H9 (cell line): Measurements from ENCODE around the gene CTNNA3. TPM values are rescaled to one million over a fixed set of nuclear protein-coding genes. Genes with fewer than 3 reads are reported as not detected.

Experiments
- DNase-seq: peaks from one replicate; pipeline ENCODE4 v3.0.0-alpha.2; 2017
- H2AFZ ChIP-seq: one replicate; pipeline ENCODE4 v1.6.1; 2013; ENCODE audit warnings: mild to moderate bottlenecking, low read length, control low read depth, moderate library complexity
- H2AK5ac ChIP-seq: 2 replicates; pipeline ENCODE4 v1.6.1; 2013; ENCODE audit warnings: low read length, control low read depth, mixed read lengths; ENCODE audit not compliant: insufficient read length
- H2BK120ac ChIP-seq: one replicate; pipeline ENCODE4 v1.6.1; 2013; ENCODE audit warnings: low read depth, mild to moderate bottlenecking, low read length, control low read depth, inconsistent platforms; ENCODE audit not compliant: poor library complexity, severe bottlenecking
- H2BK12ac ChIP-seq: 2 replicates; pipeline ENCODE4 v1.6.1; 2013; ENCODE audit warnings: low read length, control low read depth, mixed read lengths, low read depth; ENCODE audit not compliant: insufficient read length
- H2BK15ac ChIP-seq: 2 replicates; pipeline ENCODE4 v1.6.1; 2013; ENCODE audit warnings: low read depth, low read length, control low read depth
- H2BK20ac ChIP-seq: one replicate; pipeline ENCODE4 v1.6.1; 2013; ENCODE audit warnings: low read depth, mild to moderate bottlenecking, low read length, control low read depth, inconsistent platforms; ENCODE audit not compliant: poor library complexity, severe bottlenecking
- H2BK5ac ChIP-seq: 2 replicates; pipeline ENCODE4 v1.6.1; 2013; ENCODE audit warnings: low read length, control low read depth, mixed read lengths; ENCODE audit not compliant: insufficient read length
- H3K14ac ChIP-seq: 2 replicates; pipeline ENCODE4 v1.6.1; 2013; ENCODE audit warnings: low read length, control low read depth; ENCODE audit not compliant: insufficient read depth
- H3K18ac ChIP-seq: 2 replicates; pipeline ENCODE4 v1.6.1; 2013; ENCODE audit warnings: low read depth, mild to moderate bottlenecking, mixed read lengths, low read length, control low read depth; ENCODE audit not compliant: insufficient read length
- H3K23ac ChIP-seq: 2 replicates; pipeline ENCODE4 v1.6.1; 2013; ENCODE audit warnings: low read length, control low read depth, mixed read lengths, low read depth; ENCODE audit not compliant: insufficient read length
- H3K23me2 ChIP-seq: 2 replicates; pipeline ENCODE4 v1.6.1; 2013; ENCODE audit warnings: low read depth, mild to moderate bottlenecking, mixed read lengths, low read length, control low read depth; ENCODE audit not compliant: insufficient read length, poor library complexity, severe bottlenecking
- H3K27ac ChIP-seq: 2 replicates; pipeline ENCODE4 v1.5.1; 2013; ENCODE audit warnings: low read length, control low read depth, mixed read lengths, low read depth; ENCODE audit not compliant: insufficient read length
- H3K27me3 ChIP-seq: 2 replicates; pipeline ENCODE4 v1.6.1; 2013; ENCODE audit warnings: low read length, control low read depth, inconsistent platforms; ENCODE audit not compliant: insufficient read depth
- H3K4ac ChIP-seq: 2 replicates; pipeline ENCODE4 v1.6.1; 2013; ENCODE audit warnings: low read depth, mild to moderate bottlenecking, control low read depth, inconsistent platforms, low read length, moderate library complexity
- H3K4me1 ChIP-seq: 2 replicates; pipeline ENCODE4 v1.6.1; 2013; ENCODE audit warnings: low read length, control low read depth, inconsistent platforms; ENCODE audit not compliant: insufficient read depth
- H3K4me2 ChIP-seq: 2 replicates; pipeline ENCODE4 v1.6.1; 2013; ENCODE audit warnings: low read length, control low read depth, mixed read lengths; ENCODE audit not compliant: insufficient read length, insufficient read depth
- H3K56ac ChIP-seq: 2 replicates; pipeline ENCODE4 v1.6.1; 2013; ENCODE audit warnings: low read depth, mild to moderate bottlenecking, mixed read lengths, low read length, control low read depth; ENCODE audit not compliant: insufficient read length
- H3K79me1 ChIP-seq: 2 replicates; pipeline ENCODE4 v1.6.1; 2013; ENCODE audit warnings: low read depth, mild to moderate bottlenecking, moderate library complexity, low read length, control low read depth, inconsistent platforms; ENCODE audit not compliant: insufficient read depth, poor library complexity, severe bottlenecking
- H3K79me2 ChIP-seq: 2 replicates; pipeline ENCODE4 v1.6.1; 2013; ENCODE audit warnings: low read length, control low read depth, inconsistent platforms; ENCODE audit not compliant: insufficient read depth
- H3K9ac ChIP-seq: 2 replicates; pipeline ENCODE4 v1.6.1; 2013; ENCODE audit warnings: low read length, control low read depth, mixed read lengths; ENCODE audit not compliant: insufficient read length; ENCODE audit errors: extremely low read depth
- H3K9me3 ChIP-seq: one replicate; pipeline ENCODE4 v1.6.1; 2013; ENCODE audit warnings: low read depth, low read length, inconsistent platforms; ENCODE audit not compliant: control insufficient read depth
- H3T11ph ChIP-seq: one replicate; pipeline ENCODE4 v1.6.1; 2013; ENCODE audit warnings: mild to moderate bottlenecking, low read length, control low read depth, inconsistent platforms
- H4K20me1 ChIP-seq: one replicate; pipeline ENCODE4 v1.6.1; 2013; ENCODE audit not compliant: control insufficient read depth, insufficient read length, insufficient read depth
- H4K5ac ChIP-seq: 2 replicates; pipeline ENCODE4 v1.6.1; 2013; ENCODE audit warnings: low read depth, mild to moderate bottlenecking, mixed read lengths, low read length, control low read depth; ENCODE audit not compliant: insufficient read length
- H4K8ac ChIP-seq: replicated peaks from 2 replicates; pipeline ENCODE4 v1.6.1; 2013; ENCODE audit warnings: low read length, control low read depth, mixed read lengths, low read depth; ENCODE audit not compliant: insufficient read length
- H4K91ac ChIP-seq: 2 replicates; pipeline ENCODE4 v1.6.1; 2013; ENCODE audit warnings: low read depth, mild to moderate bottlenecking, moderate library complexity, mixed read lengths, low read length, control low read depth; ENCODE audit not compliant: insufficient read length
- H3K27ac Mint-ChIP-seq, 3 experiments: 2 replicates in 2 of 3; 3 replicates in 1 of 3; pipeline ENCODE4 v1.8.0; 2020 to 2021; ENCODE audit warnings: mixed read lengths in 3 of 3, mild to moderate bottlenecking in 1 of 3, moderate library complexity in 1 of 3
- H3K27me3 Mint-ChIP-seq: 2 replicates; pipeline ENCODE4 v1.8.0; 2021; ENCODE audit warnings: low read depth, mild to moderate bottlenecking, moderate library complexity, mixed read lengths
- H3K36me3 Mint-ChIP-seq, 3 experiments: 2 replicates in 2 of 3; 3 replicates in 1 of 3; pipeline ENCODE4 v1.8.0; 2020 to 2021; ENCODE audit warnings: low read depth in 3 of 3, mixed read lengths in 3 of 3; ENCODE audit not compliant: insufficient read depth in 1 of 3
- H3K4me1 Mint-ChIP-seq, 2 experiments: 2 replicates each; pipeline ENCODE4 v1.8.0; 2020; ENCODE audit warnings: mixed read lengths in 2 of 2
- H3K4me3 Mint-ChIP-seq, 2 experiments: 2 replicates in 1 of 2; 3 replicates in 1 of 2; pipeline ENCODE4 v1.8.0; 2020 to 2021; ENCODE audit warnings: mild to moderate bottlenecking in 2 of 2, mixed read lengths in 2 of 2, moderate library complexity in 1 of 2
- H3K9me3 Mint-ChIP-seq, 2 experiments: 2 replicates in 1 of 2; 3 replicates in 1 of 2; pipeline ENCODE4 v1.8.0; 2020; ENCODE audit warnings: mild to moderate bottlenecking in 2 of 2, mixed read lengths in 2 of 2, moderate library complexity in 1 of 2
- CTCF ChIP-seq: fragments of 200-600 bp; sonication (generic); conservative IDR thresholded peaks from 3 replicates; pipeline ENCODE4 v1.8.0; 2021; ENCODE audit warnings: antibody characterized with exemption, mild to moderate bottlenecking
- WGBS: extraction: QIAGEN DNeasy Blood & Tissue Kit; methylation state at CpG from one replicate; pipeline ENCODE4 v1.1.7; 2013; ENCODE audit warnings: missing lambda C conversion rate, low lambda C conversion rate, mixed read lengths; ENCODE audit not compliant: insufficient read length; ENCODE audit errors: extremely low coverage; 5-methylcytosine and 5-hydroxymethylcytosine counted together
- total RNA-seq: library from RNA; stranded (reverse); gene quantifications from 2 replicates; pipeline ENCODE4 v1.2.1, GENCODE V29; 2021

Gene CTNNA3
- total RNA-seq, 1 experiment from 2014 or later, result 3.3 TPM

- Histone ChIP-seq H3K4ac (no peak overlapping the region), H3K23ac (no peak overlapping the region), H2BK15ac (no peak overlapping the region), H2BK20ac (no peak overlapping the region), H2AFZ (no peak overlapping the region), H3K27ac (no peak overlapping the region), H3K79me2 (no peaks in the 10 kb centered on the region), H3K4me2 (no peak overlapping the region), H4K91ac (no peak overlapping the region), H3K27me3 (no peaks in the 10 kb centered on the region), H3K9ac (no peak overlapping the region), H3K9me3 (no peaks in the 10 kb centered on the region), H2BK5ac (no peak overlapping the region), H3K18ac (no peak overlapping the region), H4K5ac (no peak overlapping the region), H3K4me1 (no peaks in the 10 kb centered on the region), H3T11ph (no peak overlapping the region), H3K23me2 (no peaks in the 10 kb centered on the region), H2BK120ac (no peak overlapping the region), H3K14ac (no peak overlapping the region), H2BK12ac (no peak overlapping the region), H3K56ac (no peak overlapping the region), H4K20me1 (no peaks in the 10 kb centered on the region), H4K8ac (no peak overlapping the region), H2AK5ac (no peak overlapping the region), H3K79me1 (no peaks in the 10 kb centered on the region)
- DNase-seq, result no peak
- Mint-ChIP-seq H3K36me3 (no peaks in the 10 kb centered on the region), H3K9me3 (peaks cover 0 to 5% of the 10 kb centered on the region in 2 experiments; a peak in 1 of 5 replicates), H3K4me1 (no peaks in the 10 kb centered on the region), H3K27ac (no peak overlapping the region; a peak in 1 of 7 replicates), H3K27me3 (peaks cover 1% of the 10 kb centered on the region; the same call in 1 of the 2 replicates), H3K4me3 (no peak overlapping the region)
- no peak for TF ChIP-seq CTCF
- WGBS, result no CpG with 5 or more reads among the region's 3 CpGs
These were observed 208.8 kb downstream of the CTNNA3 start for GRCh38 chr10:67487199-67487598.
